OCI-LY3 (cell line): Measurements from ENCODE around the gene ERBB4.

Experiments used
- H2AFZ ChIP-seq: fragments of 200-600, 300-600 bp; shearing (Covaris generic); 2 replicates; pipeline ENCODE4 v1.6.0; 2014; ENCODE audit warnings: antibody characterized with exemption, low read depth, low read length
- H3K27ac ChIP-seq: fragments of 200-600, 300-600 bp; sonication (generic); 2 replicates; pipeline ENCODE4 v1.5.1; 2014; ENCODE audit warnings: mild to moderate bottlenecking, low read length, moderate library complexity, mixed read lengths
- H3K27me3 ChIP-seq: fragments of 200-600, 300-600 bp; sonication (generic); 2 replicates; pipeline ENCODE4 v1.6.1; 2014; ENCODE audit warnings: low read depth, low read length, mixed read lengths
- H3K36me3 ChIP-seq: fragments of 200-600, 300-600 bp; sonication (generic); replicated peaks from 2 replicates; pipeline ENCODE3; 2014; ENCODE audit warnings: low read depth, low read length, mixed read lengths
- H3K4me1 ChIP-seq: fragments of 300-600, 200-600 bp; sonication (generic); 2 replicates; pipeline ENCODE4 v1.6.1; 2014; ENCODE audit warnings: low read length, mixed read lengths
- H3K4me2 ChIP-seq: fragments of 200-600, 300-600 bp; sonication (generic); 2 replicates; pipeline ENCODE4 v1.6.1; 2014; ENCODE audit warnings: low read length, mixed read lengths
- H3K4me3 ChIP-seq: fragments of 300-600, 200-600 bp; sonication (generic); 2 replicates; pipeline ENCODE4 v1.5.1; 2014; ENCODE audit warnings: antibody characterized with exemption, mild to moderate bottlenecking, low read length, moderate library complexity
- H3K79me2 ChIP-seq: fragments of 300-600, 200-600 bp; shearing (Covaris generic); 2 replicates; pipeline ENCODE4 v1.6.1; 2014; ENCODE audit warnings: mild to moderate bottlenecking, low read length, mixed read lengths
- H3K9ac ChIP-seq: fragments of 300-600, 200-600 bp; shearing (Covaris generic); 2 replicates; pipeline ENCODE4 v1.6.0; 2014; ENCODE audit warnings: mild to moderate bottlenecking, low read length, moderate library complexity
- H3K9me3 ChIP-seq: fragments of 200-600, 300-600 bp; shearing (Covaris generic); 2 replicates; pipeline ENCODE4 v1.6.1; 2014; ENCODE audit warnings: low read length, mixed read lengths; ENCODE audit not compliant: insufficient read depth
- H4K20me1 ChIP-seq: fragments of 200-600, 300-600 bp; sonication (generic); 2 replicates; pipeline ENCODE4 v1.6.1; 2016; ENCODE audit warnings: low read length, mixed read lengths; ENCODE audit not compliant: insufficient read depth
- EZH2phosphoT487 ChIP-seq: fragments of 200-600 bp; shearing (Covaris generic); IDR thresholded peaks from 2 replicates; pipeline ENCODE4 v1.6.1; 2018; ENCODE audit warnings: antibody characterized with exemption, mixed run types, low read depth
- TF ChIP-seq, protein P1 (sequence below): fragments of 200-600, 300-600 bp; sonication (generic); IDR thresholded peaks from 2 replicates; pipeline ENCODE4 v1.5.1; 2014; ENCODE audit warnings: antibody characterized with exemption, low read length, low read depth

The ERBB4 gene

GRCh38 chr2:211846036-211846400 is 692.6 kb downstream of the ERBB4 start:
- no peak overlapping the region for H3K4me2 ChIP-seq
- H3K27me3 ChIP-seq = no peaks in the 10 kb centered on the region
- H3K79me2 ChIP-seq = no peaks in the 10 kb centered on the region
- no peak overlapping the region for H3K9ac ChIP-seq
- TF ChIP-seq EZH2phosphoT487 = no peak
- TF ChIP-seq, protein P1, sequence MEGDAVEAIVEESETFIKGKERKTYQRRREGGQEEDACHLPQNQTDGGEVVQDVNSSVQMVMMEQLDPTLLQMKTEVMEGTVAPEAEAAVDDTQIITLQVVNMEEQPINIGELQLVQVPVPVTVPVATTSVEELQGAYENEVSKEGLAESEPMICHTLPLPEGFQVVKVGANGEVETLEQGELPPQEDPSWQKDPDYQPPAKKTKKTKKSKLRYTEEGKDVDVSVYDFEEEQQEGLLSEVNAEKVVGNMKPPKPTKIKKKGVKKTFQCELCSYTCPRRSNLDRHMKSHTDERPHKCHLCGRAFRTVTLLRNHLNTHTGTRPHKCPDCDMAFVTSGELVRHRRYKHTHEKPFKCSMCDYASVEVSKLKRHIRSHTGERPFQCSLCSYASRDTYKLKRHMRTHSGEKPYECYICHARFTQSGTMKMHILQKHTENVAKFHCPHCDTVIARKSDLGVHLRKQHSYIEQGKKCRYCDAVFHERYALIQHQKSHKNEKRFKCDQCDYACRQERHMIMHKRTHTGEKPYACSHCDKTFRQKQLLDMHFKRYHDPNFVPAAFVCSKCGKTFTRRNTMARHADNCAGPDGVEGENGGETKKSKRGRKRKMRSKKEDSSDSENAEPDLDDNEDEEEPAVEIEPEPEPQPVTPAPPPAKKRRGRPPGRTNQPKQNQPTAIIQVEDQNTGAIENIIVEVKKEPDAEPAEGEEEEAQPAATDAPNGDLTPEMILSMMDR = no peak
- H4K20me1 ChIP-seq = no peaks in the 10 kb centered on the region
- no peak overlapping the region for H3K4me3 ChIP-seq
- no peaks in the 10 kb centered on the region for H3K36me3 ChIP-seq
- H3K4me1 ChIP-seq = no peaks in the 10 kb centered on the region
- H3K9me3 ChIP-seq = no peaks in the 10 kb centered on the region
- H2AFZ ChIP-seq = no peak overlapping the region
- no peak overlapping the region for H3K27ac ChIP-seq

- Histone ChIP-seq H4K20me1 (no peaks in the 10 kb centered on the region), H3K4me1 (no peaks in the 10 kb centered on the region), H3K9ac (no peak overlapping the region), H3K27me3 (no peaks in the 10 kb centered on the region), H3K36me3 (no peaks in the 10 kb centered on the region), H2AFZ (no peak overlapping the region), H3K27ac (no peak overlapping the region), H3K79me2 (no peaks in the 10 kb centered on the region), H3K4me2 (no peak overlapping the region), H3K9me3 (no peaks in the 10 kb centered on the region), H3K4me3 (no peak overlapping the region)
- TF ChIP-seq, protein P1 = no peak
- TF ChIP-seq EZH2phosphoT487 = no peak
These were observed 693.1 kb downstream of the ERBB4 start for GRCh38 chr2:211845338-211846035.

DNA sequence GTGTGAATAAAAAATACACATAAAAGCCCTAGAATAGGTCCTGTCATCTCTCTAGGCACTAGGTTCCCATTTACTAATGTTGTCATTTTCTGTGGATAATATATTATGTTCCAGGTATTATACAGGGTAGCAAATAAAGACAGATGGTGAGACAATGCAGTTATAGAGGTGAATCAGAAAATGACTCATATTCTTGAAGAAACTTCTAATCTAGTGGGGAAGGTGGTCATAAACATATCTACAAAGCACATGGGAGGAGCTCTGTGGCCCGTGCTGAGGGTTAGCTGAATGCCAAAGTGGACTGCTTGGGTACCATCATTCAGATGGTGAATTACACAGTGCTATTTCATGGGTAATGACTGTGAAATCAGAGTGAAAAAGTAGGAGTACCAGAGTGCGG is 700.9 kb downstream of the ERBB4 start:
- Histone ChIP-seq H4K20me1 (no peaks in the 10 kb centered on the region), H3K4me2 (no peak overlapping the region), H3K27ac (no peak overlapping the region), H3K4me1 (peaks cover 7% of the 10 kb centered on the region), H3K9me3 (no peaks in the 10 kb centered on the region), H3K4me3 (no peak overlapping the region), H3K9ac (no peak overlapping the region), H3K36me3 (no peaks in the 10 kb centered on the region), H2AFZ (no peak overlapping the region), H3K27me3 (no peaks in the 10 kb centered on the region), H3K79me2 (no peaks in the 10 kb centered on the region)
- TF ChIP-seq, protein P1 = no peak
- TF ChIP-seq EZH2phosphoT487 = no peak

DNA sequence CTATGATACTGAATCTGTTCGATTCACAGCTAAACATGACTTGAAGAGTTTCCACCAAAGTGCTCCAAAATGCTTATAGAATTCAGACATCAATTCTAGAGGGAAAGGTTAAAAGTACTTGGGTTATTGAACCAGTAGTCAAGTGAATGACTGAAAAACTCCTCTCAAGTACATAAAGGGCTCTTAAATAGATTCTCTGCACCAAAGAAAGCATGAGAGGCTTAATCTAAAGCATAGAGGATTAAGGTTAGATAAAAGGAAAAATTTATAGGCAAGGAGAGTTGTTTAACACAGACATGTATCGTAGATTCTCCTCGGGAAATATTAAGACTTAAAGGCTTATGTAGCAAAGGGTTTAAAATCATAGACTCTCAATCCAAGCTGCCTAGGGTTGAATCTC is 701.4 kb downstream of the ERBB4 start:
- Histone ChIP-seq H3K4me3 (no peak overlapping the region), H3K79me2 (no peaks in the 10 kb centered on the region), H3K9me3 (no peaks in the 10 kb centered on the region), H3K9ac (no peak overlapping the region), H3K27ac (no peak overlapping the region), H3K36me3 (no peaks in the 10 kb centered on the region), H3K4me1 (peaks cover 7% of the 10 kb centered on the region), H3K27me3 (no peaks in the 10 kb centered on the region), H4K20me1 (no peaks in the 10 kb centered on the region), H3K4me2 (no peak overlapping the region), H2AFZ (no peak overlapping the region)
- TF ChIP-seq, protein P1 = no peak
- no peak for TF ChIP-seq EZH2phosphoT487
